Activated CD4-positive, alpha-beta T cell treated with anti-CD3 and anti-CD28 coated beads, Interleukin-2, amount 50 U/mL, for 24 hours (primary cell): ENCODE data around the gene HIVEP3.

Experiments
- DNase-seq, 2 donors: peaks; one replicate each; pipeline ENCODE4 v3.0.0-alpha.2; 2020; ENCODE audit warnings: low read depth in 1 of 2, low spot score in 1 of 2

HIVEP3 gene

DNA sequence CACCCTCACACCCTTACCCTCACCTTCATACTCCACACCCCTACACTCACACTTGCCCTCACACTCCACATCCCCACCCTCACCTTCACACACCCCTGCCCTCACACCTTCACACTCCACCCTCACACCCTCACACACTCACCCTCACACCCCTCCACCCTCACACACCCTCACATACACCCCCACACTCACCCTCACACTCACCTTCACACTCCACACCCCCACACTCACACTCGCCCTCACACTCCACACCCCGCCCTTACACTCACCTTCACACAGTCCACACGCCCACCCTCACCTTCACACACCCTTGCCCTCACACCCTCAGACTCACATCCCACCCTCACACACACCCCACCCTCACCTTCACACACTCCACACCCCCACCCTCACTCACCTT is 390.6 kb downstream of the HIVEP3 start:
- no peak for DNase-seq

DNA sequence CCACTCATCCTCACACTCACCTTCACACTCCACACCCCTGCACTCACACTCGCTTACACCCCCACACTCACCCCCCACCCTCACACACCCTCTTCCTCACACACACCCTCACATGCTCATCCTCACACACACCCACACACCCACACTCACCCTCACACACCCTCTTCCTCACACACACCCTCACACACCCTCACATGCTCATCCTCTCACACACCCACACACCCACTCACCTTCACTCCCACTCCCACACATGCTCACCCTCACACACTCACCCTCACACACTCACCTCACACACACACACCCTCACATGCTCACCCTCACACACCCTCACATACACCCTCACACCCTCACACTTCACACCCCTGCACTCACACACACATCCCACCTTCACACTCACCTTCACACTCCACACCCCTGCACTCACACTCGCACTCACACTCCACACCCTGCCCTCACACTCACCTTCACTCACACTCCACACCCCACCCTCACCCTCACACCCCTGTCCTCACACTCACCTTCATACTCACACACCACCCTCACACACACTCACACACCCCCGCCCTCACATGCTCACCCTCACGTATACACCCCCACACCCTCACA is 391.7 kb downstream of the HIVEP3 start:
- no peak for DNase-seq

DNA sequence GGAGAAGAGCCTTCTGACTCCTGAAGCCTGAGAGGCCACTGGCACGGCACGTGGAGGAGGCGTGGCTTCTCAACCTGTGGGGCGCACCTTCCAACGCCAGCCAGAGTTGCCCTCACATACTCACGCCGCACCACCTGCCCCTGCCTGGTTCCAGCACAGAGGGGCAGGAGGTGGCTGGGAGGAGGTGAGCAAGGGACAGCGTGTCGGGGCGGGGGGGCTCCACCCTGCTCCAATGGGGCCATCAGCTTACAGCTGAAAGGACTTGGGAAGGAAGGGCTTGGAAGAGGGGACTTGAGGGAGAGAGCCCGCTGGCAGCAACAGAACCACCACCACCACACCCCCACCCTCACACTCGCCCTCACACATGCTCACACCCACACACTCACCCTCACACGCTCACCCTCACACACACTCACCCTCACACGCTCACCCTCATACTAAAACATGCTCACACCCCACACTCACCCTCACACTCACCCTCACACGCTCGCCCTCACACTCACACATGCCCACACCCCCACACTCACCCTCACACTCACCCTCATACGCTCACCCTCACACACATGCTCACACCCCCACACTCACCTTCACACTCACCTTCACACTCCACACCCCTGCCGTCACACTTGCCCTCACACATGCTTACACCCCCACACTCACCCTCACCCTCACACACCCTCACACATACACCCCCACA is 392.7 kb downstream of the HIVEP3 start:
- DNase-seq: no peak

DNA sequence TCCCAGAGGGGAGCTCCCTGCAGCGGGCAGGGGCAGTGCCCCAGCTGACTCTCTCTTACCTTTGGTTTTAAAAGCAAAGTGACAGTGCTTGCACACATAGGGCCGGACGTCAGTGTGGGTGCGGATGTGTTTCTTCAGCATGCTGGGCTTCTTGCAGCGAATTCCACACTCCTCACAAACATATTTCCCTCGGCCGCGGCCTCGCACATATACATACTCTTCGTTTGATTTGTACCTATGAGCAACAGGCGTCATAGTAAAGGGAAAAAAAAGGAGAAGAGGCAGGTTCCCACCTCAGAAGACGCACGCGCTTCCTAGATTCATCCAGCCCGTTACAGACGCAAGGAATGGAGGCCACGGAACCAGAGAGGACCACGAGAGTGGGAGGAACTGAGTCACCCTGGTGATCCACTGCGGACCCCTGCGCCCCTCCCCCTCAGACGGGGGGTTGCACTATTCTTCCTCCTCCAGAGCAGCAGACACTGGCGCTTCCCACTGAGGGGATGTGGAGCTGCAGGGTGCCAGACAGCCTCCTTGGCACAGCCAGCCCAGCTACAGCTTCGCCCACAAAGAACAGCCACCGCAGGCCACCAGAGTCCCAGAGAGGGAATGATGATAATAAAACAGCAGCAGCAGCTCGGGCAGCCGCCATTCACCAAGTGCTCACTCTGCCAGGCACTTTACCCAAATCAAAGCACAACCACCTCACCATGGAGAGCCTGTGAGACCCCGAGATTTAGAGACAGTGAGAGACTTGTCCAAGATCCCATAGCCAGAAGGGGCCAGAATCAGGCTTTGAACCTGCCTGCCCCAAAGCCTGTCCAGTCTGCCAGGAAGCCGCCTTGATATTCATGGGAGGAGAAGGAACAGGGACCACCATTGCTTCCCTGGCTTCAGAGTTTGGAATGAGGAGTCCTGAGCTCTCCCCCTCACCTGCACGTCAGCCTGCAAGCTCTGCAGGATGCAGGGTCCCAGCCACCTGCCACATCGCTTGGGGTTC is 393.7 kb downstream of the HIVEP3 start:
- DNase-seq: no peak

DNA sequence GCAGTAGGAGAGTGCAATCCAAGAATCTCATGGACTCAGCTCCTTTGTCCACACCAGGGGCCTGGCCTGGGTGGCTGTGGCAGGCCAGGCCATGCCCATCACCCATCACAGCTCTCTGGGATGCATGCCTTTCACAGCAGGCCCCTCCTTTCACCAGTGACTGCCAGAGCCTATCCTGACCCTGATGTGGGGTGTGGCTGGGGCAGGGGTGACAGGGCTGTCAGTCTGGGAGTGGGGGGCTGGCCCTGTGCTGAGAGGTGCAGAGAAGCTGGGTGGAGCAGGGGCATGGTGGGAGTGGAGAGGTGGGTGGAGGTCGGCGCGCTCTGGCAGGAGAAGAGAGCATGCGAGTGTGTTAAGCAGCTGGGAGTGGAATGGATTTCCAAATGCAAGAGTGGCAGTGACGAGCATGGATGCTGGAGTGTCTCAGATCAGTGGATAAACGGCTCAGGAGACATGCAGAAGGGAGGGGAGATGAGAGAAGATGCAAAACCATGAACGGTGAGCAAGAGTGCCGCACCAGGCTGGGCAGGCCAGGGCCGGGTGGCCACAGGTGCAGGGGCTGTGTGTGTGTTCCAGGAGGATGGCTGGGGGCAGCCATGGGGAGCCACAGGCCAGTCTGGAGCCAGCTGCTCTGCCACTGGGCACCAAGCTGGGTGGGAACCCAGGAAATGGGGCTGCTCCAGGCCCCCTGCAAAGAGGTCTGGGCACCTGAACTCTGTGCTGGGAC is 394.6 kb downstream of the HIVEP3 start:
- no peak for DNase-seq

DNA sequence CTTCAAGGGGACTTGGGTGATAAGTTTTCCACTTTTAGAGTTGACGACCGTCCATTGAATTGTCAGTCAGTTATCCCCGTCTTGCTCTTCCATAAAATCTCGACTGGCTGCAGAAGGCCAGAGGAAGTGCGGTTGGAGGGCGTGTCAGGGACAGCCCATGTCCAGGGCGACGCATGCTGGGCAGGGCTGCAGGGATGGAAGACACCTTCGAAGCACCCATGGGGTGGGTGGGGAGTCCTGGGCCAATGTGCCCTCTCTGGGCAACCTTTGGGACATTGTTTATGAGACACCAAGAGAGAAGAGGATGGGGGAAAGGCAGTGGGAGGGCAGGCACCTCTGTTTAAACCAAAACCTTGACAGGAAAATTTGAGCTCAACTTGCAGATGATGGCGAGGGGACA is 395.7 kb downstream of the HIVEP3 start:
- DNase-seq: no peak

DNA sequence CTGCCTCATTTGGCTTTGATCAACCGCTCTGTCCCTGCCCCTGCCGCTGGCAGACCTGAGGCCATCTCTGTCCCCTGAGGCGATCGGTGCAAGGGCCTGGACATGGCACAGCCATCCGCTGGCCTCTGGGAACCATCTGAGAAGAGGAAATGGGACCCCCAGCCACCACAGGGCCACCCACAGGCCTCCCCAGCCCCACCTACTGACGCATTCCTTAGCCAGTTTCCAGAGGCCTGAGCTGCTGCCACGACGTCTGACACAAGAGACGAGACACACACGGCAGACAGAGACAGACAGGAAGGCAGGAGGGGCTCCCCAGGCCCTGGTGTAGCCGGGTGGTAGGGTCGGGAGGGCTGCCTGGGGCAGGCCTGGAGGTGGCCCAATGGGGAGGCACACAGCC is 397.0 kb downstream of the HIVEP3 start:
- DNase-seq: no peak

DNA sequence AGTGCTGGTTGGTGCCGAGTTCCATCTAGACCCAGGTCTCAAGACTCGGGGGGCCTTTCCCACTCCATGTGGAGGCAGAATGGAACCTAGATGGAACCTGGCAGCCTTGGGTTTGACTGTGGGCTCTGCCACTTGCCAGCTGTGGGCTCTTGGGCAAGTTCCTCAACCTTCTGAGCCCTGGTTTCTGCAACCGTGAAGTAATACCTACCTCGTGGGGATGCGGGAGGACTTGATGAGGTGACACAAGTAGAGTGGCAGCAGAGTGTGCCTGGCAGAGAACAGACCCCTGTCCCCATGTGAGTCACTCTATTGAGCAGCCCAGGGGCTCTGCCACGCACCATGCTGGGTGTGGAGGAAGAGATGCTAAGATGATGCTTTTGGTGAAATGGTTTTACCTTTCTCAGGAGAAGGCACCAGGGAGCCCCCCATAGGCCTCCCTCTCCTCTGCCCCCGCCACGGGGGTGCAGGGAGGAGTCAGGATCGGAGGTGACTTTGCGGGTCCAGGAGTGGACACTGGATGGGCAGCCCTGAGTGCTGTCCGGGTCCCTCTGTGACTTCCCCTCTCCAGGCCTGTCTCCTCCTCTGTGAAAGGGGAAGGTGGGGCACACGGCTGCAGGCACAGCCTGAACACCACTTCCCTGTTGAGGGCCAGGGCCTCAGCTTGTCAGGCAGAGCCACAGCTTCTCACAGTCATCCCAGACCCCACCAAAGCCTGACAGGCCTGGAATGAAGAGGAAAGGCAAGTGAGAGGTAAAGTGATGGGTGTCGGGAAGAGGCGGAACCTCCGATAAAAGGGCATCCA is 397.6 kb downstream of the HIVEP3 start:
- DNase-seq: no peak

DNA sequence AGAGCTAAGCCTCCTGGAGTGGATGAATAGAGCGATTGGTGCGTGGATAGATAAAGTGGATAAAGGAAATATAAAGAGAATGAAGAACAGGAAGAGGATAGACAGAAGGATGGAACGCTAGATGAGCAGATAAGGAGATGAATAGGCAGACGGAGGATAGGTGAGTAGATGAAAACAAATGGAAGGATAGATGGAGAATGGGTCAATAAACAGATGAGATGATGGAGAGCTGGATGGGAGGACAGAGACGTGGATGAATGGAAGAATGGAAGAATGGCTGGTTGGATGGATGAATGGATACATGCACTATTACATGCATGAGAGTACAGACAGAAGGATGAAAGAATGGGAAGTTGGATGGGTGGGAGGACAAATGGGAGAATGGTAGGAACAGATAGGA is 399.1 kb downstream of the HIVEP3 start:
- no peak for DNase-seq

DNA sequence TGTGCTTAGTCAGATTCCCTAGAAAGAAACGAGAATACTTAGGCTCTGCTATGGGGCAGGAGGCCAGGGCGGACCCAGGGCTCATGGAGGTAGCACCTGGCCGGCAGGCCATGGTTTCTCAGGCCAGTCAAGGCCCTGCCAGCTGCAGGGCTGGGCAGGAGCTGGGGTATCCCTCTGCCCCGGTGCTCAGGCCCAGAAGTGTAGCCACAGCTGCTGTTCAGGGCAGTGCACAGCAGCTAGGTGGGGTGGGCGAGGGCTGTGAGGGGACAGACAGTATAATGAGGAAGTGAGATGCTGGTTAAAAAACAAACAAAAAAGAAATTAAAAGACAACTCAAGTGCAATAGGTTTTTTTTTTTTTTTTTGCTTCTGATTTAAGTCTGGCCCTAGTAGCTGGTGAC is 400.3 kb downstream of the HIVEP3 start:
- DNase-seq: no peak

DNA sequence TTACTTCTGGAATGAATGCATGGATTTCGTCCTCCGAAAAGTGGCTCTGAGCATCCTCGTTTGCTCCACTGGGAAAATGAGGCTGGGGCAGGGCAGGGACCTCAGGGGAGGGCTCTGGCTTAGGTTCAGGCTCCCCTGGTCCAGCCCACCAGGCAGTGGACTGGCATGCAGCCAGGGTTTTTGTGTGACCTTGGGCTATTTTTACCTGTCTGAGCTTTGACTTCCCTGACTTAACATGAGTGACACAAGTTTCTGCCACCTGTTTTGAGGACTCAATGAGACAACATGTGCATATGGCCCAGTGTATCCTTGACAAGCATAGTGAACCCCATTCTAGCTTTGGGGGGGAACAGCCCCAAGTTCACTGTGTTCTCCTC is 401.7 kb downstream of the HIVEP3 start:
- DNase-seq: no peak

DNA sequence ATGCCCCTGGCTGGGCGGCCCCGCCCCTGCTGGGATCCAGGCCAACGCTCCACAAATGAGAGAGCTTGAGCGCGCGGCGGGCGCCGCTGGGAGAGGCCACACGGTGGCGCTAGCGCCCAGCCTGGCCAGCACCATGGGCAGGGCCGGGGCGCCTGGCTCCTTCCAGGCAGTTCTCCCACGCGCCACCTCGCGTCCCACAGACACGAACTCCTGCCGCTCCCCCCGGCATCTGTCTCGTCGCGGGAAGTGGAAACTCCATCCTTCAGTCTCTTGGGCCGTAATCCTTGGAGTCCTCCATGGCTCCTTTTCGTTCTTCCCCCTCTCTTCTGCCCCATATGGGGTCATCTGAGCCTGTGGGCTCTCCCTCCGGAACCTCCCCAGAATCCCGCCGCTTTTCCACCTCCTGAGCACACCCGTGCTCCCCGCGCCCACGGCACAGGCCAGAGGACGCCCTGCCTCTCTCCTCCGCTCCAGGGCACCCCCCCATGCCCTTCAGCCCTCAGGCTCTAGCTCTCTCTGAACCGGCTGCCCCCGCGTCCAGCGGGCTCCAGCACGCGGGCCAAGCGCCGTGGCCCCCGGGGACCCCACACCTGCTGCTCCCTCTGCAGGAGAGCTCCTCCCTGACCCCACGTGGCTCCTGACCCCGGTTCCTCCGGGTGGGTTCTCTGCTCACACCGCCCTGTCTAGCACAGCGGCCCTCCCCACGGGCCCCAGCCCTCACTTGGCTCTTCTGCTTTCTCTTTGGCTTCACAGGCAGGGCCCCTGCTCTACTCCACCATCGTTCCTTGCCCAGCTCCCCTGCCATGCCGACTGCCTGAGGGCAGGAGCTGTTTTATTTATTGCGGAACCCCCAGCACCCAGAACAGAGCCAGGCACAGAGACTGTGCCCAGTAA is 402.3 kb downstream of the HIVEP3 start:
- peak; percentile 31 to 34 for DNase-seq

DNA sequence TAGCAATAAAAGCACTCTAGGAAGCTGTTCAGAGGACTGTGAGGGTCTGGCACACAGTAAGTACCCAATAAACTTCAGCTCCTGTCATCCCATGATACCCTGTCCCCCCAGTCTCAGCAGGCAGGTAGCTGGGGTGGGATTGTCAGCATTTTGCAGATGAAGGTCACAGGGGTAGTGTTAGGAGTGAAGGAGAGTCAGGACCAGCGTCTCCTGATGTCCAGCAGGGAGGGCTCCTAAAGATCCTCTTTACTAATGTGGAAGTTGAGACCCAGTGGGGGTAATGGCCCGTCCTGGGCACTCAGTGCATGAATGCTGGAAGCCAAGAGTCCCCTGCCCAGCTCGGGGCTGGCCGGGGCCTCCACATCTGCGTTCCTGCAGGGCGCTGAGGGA is 402.9 kb downstream of the HIVEP3 start:
- DNase-seq: no peak

DNA sequence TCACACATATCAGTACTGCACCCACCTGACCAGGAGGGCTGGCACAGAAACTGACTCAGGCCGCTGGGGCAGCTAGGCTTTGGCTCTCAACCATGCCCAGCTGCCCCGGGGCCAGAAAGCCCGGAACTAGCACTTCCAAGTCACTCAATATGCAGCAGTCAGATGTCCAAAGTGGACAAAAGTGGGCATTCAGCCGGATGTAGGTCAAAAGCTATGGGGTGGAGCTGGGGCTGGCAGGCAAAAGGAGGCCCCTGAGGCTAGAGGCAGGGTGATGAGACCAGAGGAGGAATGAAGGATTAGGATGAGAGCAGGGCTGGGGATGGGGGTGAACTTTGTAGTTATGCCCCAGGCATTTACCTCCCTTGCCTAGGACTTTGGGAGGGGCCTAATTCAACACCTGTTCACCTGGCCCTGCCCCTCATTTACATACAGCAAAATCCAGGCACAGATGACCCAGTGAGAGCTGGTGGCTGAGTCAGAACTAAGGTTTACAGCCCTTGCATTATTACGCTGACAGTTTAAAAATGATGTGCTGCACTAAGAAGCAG is 403.5 kb downstream of the HIVEP3 start:
- no peak for DNase-seq

DNA sequence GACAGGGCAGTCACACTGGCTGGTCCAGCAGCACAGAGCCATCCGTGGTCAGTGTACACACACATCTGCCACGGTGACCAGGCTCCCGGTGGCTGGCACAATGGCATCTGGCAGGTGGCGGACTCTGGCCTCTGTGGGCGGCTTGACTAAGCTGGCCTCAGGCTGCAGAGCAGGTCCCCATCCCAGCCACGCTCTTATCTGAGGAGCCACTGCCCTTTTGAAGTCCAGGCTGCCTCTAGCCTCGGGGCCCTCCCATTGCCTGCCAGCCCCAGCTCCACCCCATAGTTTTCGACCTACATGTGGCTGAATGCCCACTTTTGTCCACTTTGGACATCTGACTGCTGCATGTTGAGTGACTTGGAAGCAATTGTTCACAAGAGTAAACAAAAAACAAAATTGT is 404.3 kb downstream of the HIVEP3 start:
- DNase-seq: no peak

DNA sequence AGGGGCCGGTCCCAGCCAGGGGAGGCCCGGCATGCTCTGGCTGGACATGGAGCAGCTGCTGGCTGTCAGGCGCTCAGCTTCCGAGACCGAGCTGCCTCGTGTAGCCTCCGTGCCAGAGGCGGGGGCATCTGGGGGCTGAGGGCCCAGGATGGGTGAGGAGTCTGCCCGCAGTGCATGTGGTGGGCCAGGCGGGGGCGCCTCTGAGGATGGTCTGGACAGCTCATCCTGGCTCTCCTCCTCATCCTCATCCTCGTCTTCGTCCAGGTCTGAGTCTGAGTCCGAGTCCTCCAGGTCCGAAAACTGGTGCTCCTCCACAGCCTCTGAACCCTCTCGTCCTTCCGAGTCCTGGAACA is 405.4 kb downstream of the HIVEP3 start:
- no peak for DNase-seq

DNA sequence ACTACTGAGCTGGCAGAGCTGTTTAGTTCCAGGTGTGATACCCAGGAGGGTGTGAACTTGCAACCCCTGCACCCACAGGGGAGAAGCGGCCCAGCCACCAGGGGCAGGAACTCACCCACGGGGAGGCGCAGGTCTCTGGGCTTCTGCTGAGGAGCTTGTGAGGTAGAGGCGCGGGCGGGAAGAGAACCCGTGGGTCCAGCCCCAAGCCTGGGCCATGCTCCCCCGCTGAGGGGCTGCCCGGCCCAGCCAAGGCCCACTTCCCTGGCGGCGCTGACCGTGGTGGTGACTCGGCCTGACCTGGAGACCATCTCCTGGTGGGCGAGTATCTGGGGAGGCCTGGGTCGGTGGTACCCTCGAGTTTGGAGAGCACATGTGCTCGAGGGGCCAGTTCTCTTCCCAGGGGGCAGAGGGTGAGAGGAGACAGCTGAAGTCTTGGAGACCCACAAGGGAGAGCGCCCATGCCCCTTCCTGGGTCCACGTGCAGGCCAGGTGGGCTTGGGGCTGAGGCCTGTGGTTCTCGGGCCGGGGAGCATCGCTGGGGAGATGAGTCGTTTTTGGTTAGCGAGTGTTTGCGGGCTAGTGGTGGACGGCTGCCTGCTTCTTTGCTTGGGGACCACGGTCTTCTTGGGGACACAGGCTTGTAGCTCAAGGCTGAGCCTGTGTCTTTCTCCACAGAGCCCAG is 405.9 kb downstream of the HIVEP3 start:
- DNase-seq: no peak

DNA sequence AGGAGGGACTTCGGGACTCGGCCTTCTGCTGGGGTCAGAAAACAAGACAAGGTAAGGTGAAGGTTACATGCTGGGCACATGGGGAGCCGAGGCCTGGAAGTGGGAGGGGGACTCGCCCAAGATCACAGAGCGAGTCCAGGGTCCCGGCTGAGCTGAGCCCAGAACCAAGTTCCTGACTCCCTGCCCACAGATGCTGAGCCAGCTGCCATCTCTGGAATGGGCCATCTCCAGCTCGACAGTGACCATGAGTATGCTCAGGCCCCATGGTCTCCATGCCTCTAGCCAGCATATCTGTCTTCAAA is 407.5 kb downstream of the HIVEP3 start:
- DNase-seq: no peak
